Activated T-cell treated with anti-CD3 and anti-CD28 coated beads, Interleukin-2, amount 50 U/mL, for 72 hours (primary cell): ENCODE data around the gene KIF4B. TPM values are rescaled to one million over a fixed set of nuclear protein-coding genes. Genes with fewer than 3 reads are reported as not detected.
"Not testable (repeated sequence)": the region's sequence is repeated elsewhere in the genome, so short reads cannot be mapped to it uniquely, and the experiment has no call there.

ENCODE experiments used
- ATAC-seq, 2 donors: fragments of 150-1000 bp; cut with Tn5 transposase; replicated peaks in 1 of 2; 2 replicates each; pipeline ENCODE4 v1.10.0; 2021; ENCODE audit warnings: moderate library complexity in 2 of 2, mild to moderate bottlenecking in 1 of 2
- DNase-seq, 2 donors: peaks; one replicate each; pipeline ENCODE4 v3.0.0; 2021 to 2022; ENCODE audit warnings: mixed read lengths in 1 of 2
- H3K27ac Mint-ChIP-seq: one replicate; pipeline ENCODE4 v1.8.0; 2022; ENCODE audit warnings: mild to moderate bottlenecking, moderate library complexity, mixed read lengths
- H3K27me3 Mint-ChIP-seq: one replicate; pipeline ENCODE4 v1.8.0; 2022; ENCODE audit warnings: low read depth, mixed read lengths
- H3K36me3 Mint-ChIP-seq, 2 donors: one replicate each; pipeline ENCODE4 v1.8.0; 2022; ENCODE audit warnings: mixed read lengths in 2 of 2, mild to moderate bottlenecking in 1 of 2; ENCODE audit not compliant: insufficient read depth in 2 of 2
- H3K4me1 Mint-ChIP-seq: one replicate; pipeline ENCODE4 v1.8.0; 2022; ENCODE audit warnings: low read depth, mixed read lengths
- H3K4me3 Mint-ChIP-seq, 2 donors: one replicate each; pipeline ENCODE4 v1.8.0; 2022; ENCODE audit warnings: mild to moderate bottlenecking in 2 of 2, mixed read lengths in 2 of 2, moderate library complexity in 2 of 2
- H3K9me3 Mint-ChIP-seq, 2 donors: one replicate each; pipeline ENCODE4 v1.8.0; 2022; ENCODE audit warnings: mixed read lengths in 2 of 2
- total RNA-seq, 2 donors: library from RNA; stranded (reverse); gene quantifications; one replicate each; pipeline ENCODE4 v1.2.3, GENCODE V29; 2022

The KIF4B gene
- total RNA-seq, 2 donors from 2014 or later = 0.30 TPM; not detected in 1

GRCh38 chr5:154984946-154985516 lies 28.5 kb upstream of the KIF4B start:
- Mint-ChIP-seq H3K27me3 (peaks cover 12% of the 10 kb centered on the region), H3K27ac (no peak overlapping the region), H3K4me3 (no peak overlapping the region), H3K9me3 (no peaks in the 10 kb centered on the region), H3K36me3 (no peaks in the 10 kb centered on the region), H3K4me1 (no peaks in the 10 kb centered on the region)
- no peak for ATAC-seq
- DNase-seq = no peak

GRCh38 chr5:154986151-154986550 lies 27.4 kb upstream of the KIF4B start:
- Mint-ChIP-seq H3K36me3 (no peaks in the 10 kb centered on the region), H3K4me1 (no peaks in the 10 kb centered on the region), H3K27me3 (peaks cover 12% of the 10 kb centered on the region), H3K9me3 (no peaks in the 10 kb centered on the region), H3K27ac (no peak overlapping the region), H3K4me3 (no peak overlapping the region)
- ATAC-seq = no peak
- no peak for DNase-seq

GRCh38 chr5:154989626-154990025 lies 23.9 kb upstream of the KIF4B start:
- DNase-seq (no peak), ATAC-seq (no peak)
- no peak overlapping the region for H3K27ac Mint-ChIP-seq
- no peaks in the 10 kb centered on the region for H3K4me1 Mint-ChIP-seq
- H3K27me3 Mint-ChIP-seq = peaks cover 9% of the 10 kb centered on the region
- H3K9me3 Mint-ChIP-seq = no peaks in the 10 kb centered on the region
- H3K4me3 Mint-ChIP-seq = no peak overlapping the region
- no peaks in the 10 kb centered on the region for H3K36me3 Mint-ChIP-seq

- Mint-ChIP-seq H3K4me3 (no peak overlapping the region), H3K36me3 (no peaks in the 10 kb centered on the region), H3K27ac (no peak overlapping the region), H3K4me1 (no peaks in the 10 kb centered on the region), H3K27me3 (peaks cover 5% of the 10 kb centered on the region), H3K9me3 (no peaks in the 10 kb centered on the region)
- DNase-seq (no peak), ATAC-seq (no peak)
Observed at GRCh38 chr5:154993461-154993860, 20.1 kb upstream of the KIF4B start.

GRCh38 chr5:154995679-154996078 lies 17.9 kb upstream of the KIF4B start:
- no peaks in the 10 kb centered on the region for H3K9me3 Mint-ChIP-seq
- no peak overlapping the region for H3K4me3 Mint-ChIP-seq
- no peaks in the 10 kb centered on the region for H3K36me3 Mint-ChIP-seq
- H3K4me1 Mint-ChIP-seq = no peaks in the 10 kb centered on the region
- ATAC-seq (no peak), DNase-seq (no peak)
- no peak overlapping the region for H3K27ac Mint-ChIP-seq
- H3K27me3 Mint-ChIP-seq = peaks cover 18% of the 10 kb centered on the region

- Mint-ChIP-seq H3K27ac (no peak overlapping the region), H3K4me3 (no peak overlapping the region), H3K4me1 (no peaks in the 10 kb centered on the region), H3K9me3 (no peaks in the 10 kb centered on the region), H3K27me3 (peaks cover 25% of the 10 kb centered on the region), H3K36me3 (no peaks in the 10 kb centered on the region)
- ATAC-seq = no peak
- DNase-seq = no peak
Observed at GRCh38 chr5:154997746-154998145, 15.8 kb upstream of the KIF4B start.

- peaks cover 25% of the 10 kb centered on the region for H3K27me3 Mint-ChIP-seq
- H3K9me3 Mint-ChIP-seq = no peaks in the 10 kb centered on the region
- ATAC-seq = peak in 1 of 2 donors; percentile 36
- no peak overlapping the region for H3K27ac Mint-ChIP-seq
- H3K36me3 Mint-ChIP-seq = no peaks in the 10 kb centered on the region
- H3K4me1 Mint-ChIP-seq = no peaks in the 10 kb centered on the region
- DNase-seq = no peak
- H3K4me3 Mint-ChIP-seq = no peak overlapping the region
Observed at GRCh38 chr5:154999865-155000264, 13.7 kb upstream of the KIF4B start.

GRCh38 chr5:155001523-155001922 lies 12.0 kb upstream of the KIF4B start:
- Mint-ChIP-seq H3K4me1 (no peaks in the 10 kb centered on the region), H3K36me3 (no peaks in the 10 kb centered on the region), H3K27ac (no peak overlapping the region), H3K9me3 (no peaks in the 10 kb centered on the region), H3K4me3 (no peak overlapping the region), H3K27me3 (peaks cover 25% of the 10 kb centered on the region)
- no peak for ATAC-seq
- no peak for DNase-seq

- H3K36me3 Mint-ChIP-seq, H3K4me3 Mint-ChIP-seq, H3K9me3 Mint-ChIP-seq, DNase-seq, H3K27ac Mint-ChIP-seq, H3K4me1 Mint-ChIP-seq, ATAC-seq: not testable (repeated sequence)
- peaks cover 25% of the 10 kb centered on the region for H3K27me3 Mint-ChIP-seq
Observed at GRCh38 chr5:155002722-155003121, 10.8 kb upstream of the KIF4B start.

- no peaks in the 10 kb centered on the region for H3K36me3 Mint-ChIP-seq
- no peak overlapping the region for H3K4me3 Mint-ChIP-seq
- H3K27ac Mint-ChIP-seq = no peak overlapping the region
- DNase-seq = peak; percentile 29 to 36
- peaks cover 20% of the 10 kb centered on the region for H3K27me3 Mint-ChIP-seq
- peak in 1 of 2 donors; percentile 60 for ATAC-seq
- H3K9me3 Mint-ChIP-seq = no peaks in the 10 kb centered on the region
- H3K4me1 Mint-ChIP-seq = no peaks in the 10 kb centered on the region
Observed at GRCh38 chr5:155004138-155004744, 9.3 kb upstream of the KIF4B start.

- not testable (repeated sequence) for H3K4me3 Mint-ChIP-seq, DNase-seq, H3K36me3 Mint-ChIP-seq, H3K4me1 Mint-ChIP-seq, H3K9me3 Mint-ChIP-seq, ATAC-seq, H3K27ac Mint-ChIP-seq
- H3K27me3 Mint-ChIP-seq = peaks cover 11% of the 10 kb centered on the region
Observed at GRCh38 chr5:155006265-155006664, 7.3 kb upstream of the KIF4B start.

GRCh38 chr5:155008669-155009068 lies 4.9 kb upstream of the KIF4B start:
- H3K36me3 Mint-ChIP-seq = no peaks in the 10 kb centered on the region
- no peaks in the 10 kb centered on the region for H3K9me3 Mint-ChIP-seq
- ATAC-seq (no peak), DNase-seq (no peak)
- H3K27me3 Mint-ChIP-seq = peaks cover 31% of the 10 kb centered on the region
- no peak overlapping the region for H3K27ac Mint-ChIP-seq
- no peaks in the 10 kb centered on the region for H3K4me1 Mint-ChIP-seq
- H3K4me3 Mint-ChIP-seq = no peak overlapping the region

- no peak overlapping the region for H3K27ac Mint-ChIP-seq
- H3K36me3 Mint-ChIP-seq = no peaks in the 10 kb centered on the region
- H3K27me3 Mint-ChIP-seq = peaks cover 53% of the 10 kb centered on the region
- no peak overlapping the region for H3K4me3 Mint-ChIP-seq
- ATAC-seq (no peak), DNase-seq (no peak)
- H3K9me3 Mint-ChIP-seq = peaks cover 0 to 4% of the 10 kb centered on the region in 2 donors
- peaks cover 9% of the 10 kb centered on the region for H3K4me1 Mint-ChIP-seq
Observed at GRCh38 chr5:155010881-155011280, 2.7 kb upstream of the KIF4B start.

GRCh38 chr5:155015239-155015638 lies 1.7 kb downstream of the KIF4B start:
- Mint-ChIP-seq H3K36me3 (no peaks in the 10 kb centered on the region), H3K27ac (no peak overlapping the region), H3K27me3 (peaks cover 61% of the 10 kb centered on the region), H3K9me3 (peaks cover 0 to 4% of the 10 kb centered on the region in 2 donors), H3K4me1 (peaks cover 9% of the 10 kb centered on the region), H3K4me3 (no peak overlapping the region)
- ATAC-seq = no peak
- DNase-seq = no peak
